IMR-90 (cell line): ENCODE data around the gene ABCA7. TPM values are rescaled to one million over a fixed set of nuclear protein-coding genes. Genes with fewer than 3 reads are reported as not detected.

Source experiments
- ATAC-seq: fragments of 200-7000 bp; cut with Tn5 transposase; 2 replicates; pipeline ENCODE4 v1.9.1; 2020; ENCODE audit warnings: low read depth, mild to moderate bottlenecking, moderate library complexity
- BruUV-seq: library from RNA; stranded (reverse); fragments of 400-500 nt; replicated peaks from 2 replicates; lab custom pipeline; 2021; lab: Mats Ljungman, UMichigan
- CTCF ChIA-PET: fragments of 300-600 bp; formaldehyde crosslinking; extraction: SDS; loops from one replicate; lab custom pipeline; 2021; ENCODE audit warnings: antibody characterized with exemption; lab: Yijun Ruan, JAX
- POLR2A ChIA-PET: fragments of 300-600 bp; sonication (Branson Sonifier 250); formaldehyde crosslinking; loops from one replicate; lab custom pipeline; 2022; ENCODE audit warnings: antibody characterized with exemption; ENCODE audit not compliant: unreplicated experiment; lab: Charles Lee
- DNase-seq: peaks from one replicate; pipeline ENCODE4 v3.0.0; 2013
- H2AFZ ChIP-seq: replicated peaks from 2 replicates; pipeline ENCODE3; 2013; ENCODE audit warnings: low read length, mild to moderate bottlenecking; ENCODE audit not compliant: poor library complexity
- H2AK5ac ChIP-seq: 2 replicates; pipeline ENCODE4 v1.6.1; 2013; ENCODE audit warnings: low read depth, low read length, inconsistent platforms
- H2AK9ac ChIP-seq: replicated peaks from 2 replicates; pipeline ENCODE3; 2013; ENCODE audit warnings: mild to moderate bottlenecking, low read depth, low read length, moderate library complexity; ENCODE audit not compliant: poor library complexity
- H2BK120ac ChIP-seq: 2 replicates; pipeline ENCODE4 v1.6.1; 2013; ENCODE audit warnings: low read depth, low read length, inconsistent platforms
- H2BK15ac ChIP-seq: 3 replicates; pipeline ENCODE4 v1.6.1; 2013; ENCODE audit warnings: low read depth, low read length, inconsistent platforms
- H2BK20ac ChIP-seq: 2 replicates; pipeline ENCODE4 v1.6.1; 2013; ENCODE audit warnings: low read depth, mild to moderate bottlenecking, inconsistent platforms, low read length, moderate library complexity
- H2BK5ac ChIP-seq: 2 replicates; pipeline ENCODE4 v1.6.1; 2013; ENCODE audit warnings: mild to moderate bottlenecking, low read depth, low read length, inconsistent platforms; ENCODE audit not compliant: poor library complexity, severe bottlenecking
- H3K14ac ChIP-seq: replicated peaks from 2 replicates; pipeline ENCODE4 v1.6.1; 2013; ENCODE audit warnings: low read depth, low read length, inconsistent platforms
- H3K18ac ChIP-seq: 2 replicates; pipeline ENCODE4 v1.6.1; 2013; ENCODE audit warnings: low read depth, low read length, control low read depth
- H3K23ac ChIP-seq: 2 replicates; pipeline ENCODE4 v1.6.1; 2013; ENCODE audit warnings: low read depth, low read length, inconsistent platforms
- H3K27ac ChIP-seq: 2 replicates; pipeline ENCODE4 v1.5.1; 2013; ENCODE audit warnings: mild to moderate bottlenecking, control low read depth, low read length; ENCODE audit not compliant: insufficient read depth
- H3K27me3 ChIP-seq: 2 replicates; pipeline ENCODE4 v1.6.1; 2013; ENCODE audit warnings: low read length; ENCODE audit not compliant: control insufficient read depth, insufficient read depth
- H3K36me3 ChIP-seq: 2 replicates; pipeline ENCODE4 v1.6.1; 2013; ENCODE audit warnings: low read length, mixed read lengths; ENCODE audit not compliant: control insufficient read depth, insufficient read depth
- H3K4ac ChIP-seq: 2 replicates; pipeline ENCODE4 v1.6.1; 2013; ENCODE audit warnings: low read depth, low read length, inconsistent platforms
- H3K4me1 ChIP-seq: 2 replicates; pipeline ENCODE4 v1.6.1; 2013; ENCODE audit warnings: low read length, mixed read lengths; ENCODE audit not compliant: control insufficient read depth, insufficient read depth
- H3K4me2 ChIP-seq: 2 replicates; pipeline ENCODE4 v1.6.1; 2013; ENCODE audit warnings: low read depth, mild to moderate bottlenecking, control low read depth, low read length, moderate library complexity
- H3K4me3 ChIP-seq: 2 replicates; pipeline ENCODE4 v1.5.1; 2013; ENCODE audit warnings: low read depth, mild to moderate bottlenecking, control low read depth, low read length, moderate library complexity; ENCODE audit not compliant: insufficient read depth
- H3K56ac ChIP-seq: 2 replicates; pipeline ENCODE4 v1.6.1; 2013; ENCODE audit warnings: low read length, inconsistent platforms; ENCODE audit not compliant: insufficient read depth; ENCODE audit errors: extremely low read depth
- H3K79me1 ChIP-seq, 2 experiments: 2 replicates each; pipeline ENCODE4 v1.6.1; 2013; ENCODE audit warnings: low read length in 2 of 2, inconsistent platforms in 1 of 2, low read depth in 1 of 2
- H3K9ac ChIP-seq: 2 replicates; pipeline ENCODE4 v1.6.1; 2013; ENCODE audit warnings: low read depth, low read length, control low read depth
- H3K9me1 ChIP-seq: 2 replicates; pipeline ENCODE4 v1.6.1; 2013; ENCODE audit warnings: low read length, inconsistent platforms; ENCODE audit not compliant: insufficient read depth
- H3K9me3 ChIP-seq: 2 replicates; pipeline ENCODE4 v1.6.1; 2013; ENCODE audit warnings: low read length; ENCODE audit not compliant: control insufficient read depth, insufficient read depth
- H4K20me1 ChIP-seq: 2 replicates; pipeline ENCODE4 v1.6.1; 2013; ENCODE audit warnings: low read length, inconsistent platforms; ENCODE audit not compliant: insufficient read depth
- H4K5ac ChIP-seq: 2 replicates; pipeline ENCODE4 v1.6.1; 2013; ENCODE audit warnings: mild to moderate bottlenecking, low read depth, low read length, control low read depth
- H4K8ac ChIP-seq, 2 experiments: 2 replicates each; pipeline ENCODE4 v1.6.1; 2013; ENCODE audit warnings: low read depth in 2 of 2, low read length in 2 of 2, control low read depth in 1 of 2, inconsistent platforms in 1 of 2
- H4K91ac ChIP-seq: 2 replicates; pipeline ENCODE4 v1.6.1; 2013; ENCODE audit warnings: low read depth, low read length, inconsistent platforms; ENCODE audit not compliant: insufficient read depth
- CHD1 ChIP-seq: IDR thresholded peaks from 2 replicates; pipeline ENCODE4 v1.6.1; 2012; ENCODE audit warnings: low read depth, low read length, improper control_type of control experiment
- CTCF ChIP-seq: conservative IDR thresholded peaks from 2 replicates; pipeline ENCODE4 v1.5.1; 2012; ENCODE audit warnings: mild to moderate bottlenecking, low read depth, low read length, improper control_type of control experiment
- FOS ChIP-seq: fragments of 150-350 bp; IDR thresholded peaks from 2 replicates; pipeline ENCODE4 v1.6.1; 2016; ENCODE audit warnings: low read depth, low read length
- MAZ ChIP-seq: IDR thresholded peaks from 2 replicates; pipeline ENCODE4 v1.6.1; 2012; ENCODE audit warnings: low read depth, mild to moderate bottlenecking, low read length, improper control_type of control experiment, moderate library complexity, borderline replicate concordance
- MXI1 ChIP-seq: IDR thresholded peaks from 2 replicates; pipeline ENCODE4 v1.6.1; 2012; ENCODE audit warnings: low read depth, mild to moderate bottlenecking, low read length, moderate library complexity, borderline replicate concordance
- NFE2L2 ChIP-seq: fragments of 150-350 bp; IDR thresholded peaks from 2 replicates; pipeline ENCODE4 v1.6.1; 2016; ENCODE audit warnings: low read depth, mild to moderate bottlenecking, low read length
- RAD21 ChIP-seq: IDR thresholded peaks from 2 replicates; pipeline ENCODE4 v1.6.1; 2012; ENCODE audit warnings: low read length, improper control_type of control experiment
- RCOR1 ChIP-seq: IDR thresholded peaks from 2 replicates; pipeline ENCODE4 v1.6.1; 2012; ENCODE audit warnings: mild to moderate bottlenecking, low read length, improper control_type of control experiment; ENCODE audit not compliant: insufficient replicate concordance
- WGBS, 2 experiments: methylation state at CpG; one replicate each; pipeline versions ENCODE4 v1.1.5 to v1.1.7; 2013; ENCODE audit warnings: missing lambda C conversion rate in 2 of 2; ENCODE audit not compliant: insufficient read length in 1 of 2; ENCODE audit errors: extremely low coverage in 2 of 2; 5-methylcytosine and 5-hydroxymethylcytosine counted together
- dilution Hi-C: fragments of 300-500 bp; cut with HindIII; formaldehyde crosslinking; loops from one replicate; pipeline ENCODE4 v1.14.3; 2018; ENCODE audit warnings: low sequenced_read_pairs; ENCODE audit not compliant: unreplicated experiment
- in situ Hi-C: fragments of 300-500 bp; cut with MboI; formaldehyde crosslinking; loops from 3 replicates; pipeline ENCODE4 v1.14.3; 2019; ENCODE audit warnings: low sequenced_read_pairs, inconsistent platforms, mixed read lengths
- intact Hi-C: fragments of 100-400 bp; cut with micrococcal nuclease; formaldehyde crosslinking; loops from 2 replicates; pipeline ENCODE4 v1.10.0; 2022
- polyA plus RNA-seq, 3 experiments: library from polyadenylated mRNA; depleted of rRNA; stranded (reverse); fragments of >200 nt; gene quantifications; 2 replicates each; pipeline ENCODE4 v1.2.3, GENCODE V29; 2012; ENCODE audit warnings: low replicate concordance in 1 of 3
- total RNA-seq: library from RNA; depleted of rRNA; stranded (reverse); fragments of >200 nt; gene quantifications from 2 replicates; pipeline ENCODE4 v1.2.3, GENCODE V29; 2012
- TF ChIP-seq, protein P1 (sequence below): fragments of 150-350 bp; IDR thresholded peaks from 2 replicates; pipeline ENCODE4 v1.6.1; 2017; ENCODE audit warnings: mild to moderate bottlenecking, antibody characterized with exemption, low read length, low read depth

Gene ABCA7
- total and polyA plus RNA-seq, 2 of the 4 experiments (the other 2 are of a cell fraction) = 0.36 to 3.3 TPM

- Histone ChIP-seq H3K9me1 (no peaks in the 10 kb centered on the region), H2BK15ac (no peak overlapping the region), H2AFZ (no peak overlapping the region), H3K79me1 (no peaks in the 10 kb centered on the region), H2AK9ac (no peak overlapping the region), H2BK5ac (no peak overlapping the region), H4K20me1 (no peaks in the 10 kb centered on the region; the same call in 1 of the 2 replicates), H3K4ac (no peak overlapping the region), H3K27me3 (peaks cover 27% of the 10 kb centered on the region), H4K5ac (no peak overlapping the region), H3K23ac (no peak overlapping the region), H2BK120ac (no peak overlapping the region), H4K8ac (no peak overlapping the region), H3K27ac (no peak overlapping the region), H3K18ac (no peak overlapping the region), H4K91ac (no peak overlapping the region), H2AK5ac (no peak overlapping the region), H3K14ac (no peak overlapping the region), H3K9ac (no peak overlapping the region), H3K4me2 (no peak overlapping the region), H3K9me3 (peaks cover 2% of the 10 kb centered on the region; the same call in 1 of the 2 replicates), H3K4me3 (no peak overlapping the region), H3K56ac (no peak overlapping the region), H3K36me3 (no peaks in the 10 kb centered on the region), H3K4me1 (no peaks in the 10 kb centered on the region), H2BK20ac (no peak overlapping the region)
- ChIA-PET CTCF (no interaction called here), POLR2A (no interaction called here)
- WGBS, 2 experiments = 91% methylated on average over 10 of the region's 28 CpGs; no CpG with 5 or more reads in 1 of the 2 experiments
- intact Hi-C loops = no loop called here
- dilution Hi-C loops = no loop called here
- TF ChIP-seq RAD21 = no peak
- TF ChIP-seq RCOR1 = no peak
- TF ChIP-seq, protein P1, sequence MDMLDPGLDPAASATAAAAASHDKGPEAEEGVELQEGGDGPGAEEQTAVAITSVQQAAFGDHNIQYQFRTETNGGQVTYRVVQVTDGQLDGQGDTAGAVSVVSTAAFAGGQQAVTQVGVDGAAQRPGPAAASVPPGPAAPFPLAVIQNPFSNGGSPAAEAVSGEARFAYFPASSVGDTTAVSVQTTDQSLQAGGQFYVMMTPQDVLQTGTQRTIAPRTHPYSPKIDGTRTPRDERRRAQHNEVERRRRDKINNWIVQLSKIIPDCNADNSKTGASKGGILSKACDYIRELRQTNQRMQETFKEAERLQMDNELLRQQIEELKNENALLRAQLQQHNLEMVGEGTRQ = no peak
- no peak for TF ChIP-seq CTCF
- no peak for TF ChIP-seq CHD1
- no peak for TF ChIP-seq MXI1
- no peak for TF ChIP-seq NFE2L2
- no peak for TF ChIP-seq MAZ
- TF ChIP-seq FOS = no peak
- no peak for DNase-seq
- in situ Hi-C loops = no loop called here
- no peak for ATAC-seq
- BruUV-seq = no TSS peak
Observed at GRCh38 chr19:1073956-1074517, 34.1 kb downstream of the ABCA7 start.
